Ascending aorta (tissue), 2 donors: Measurements from ENCODE around the gene GABARAP. TPM values are rescaled to one million over a fixed set of nuclear protein-coding genes. Genes with fewer than 3 reads are reported as not detected.

ENCODE experiments used
- DNase-seq, 2 donors: peaks; one replicate each; pipeline ENCODE4 v3.0.0-alpha.2; 2019; ENCODE audit warnings: low spot score in 2 of 2
- H3K27ac ChIP-seq, 2 donors: fragments of 200-600 bp; sonication (generic); one replicate each; pipeline ENCODE4 v1.5.1; 2016 to 2017; ENCODE audit warnings: mild to moderate bottlenecking in 1 of 2
- H3K27me3 ChIP-seq: fragments of 200-600 bp; sonication (generic); one replicate; pipeline ENCODE4 v1.5.1; 2017
- H3K36me3 ChIP-seq, 2 donors: fragments of 200-600 bp; sonication (generic); one replicate each; pipeline ENCODE4 v1.5.1; 2016
- H3K4me1 ChIP-seq, 2 donors: fragments of 200-600 bp; sonication (generic); one replicate each; pipeline ENCODE4 v1.5.1; 2016 to 2017; ENCODE audit warnings: mild to moderate bottlenecking in 1 of 2
- H3K4me3 ChIP-seq, 2 donors: fragments of 200-600 bp; sonication (generic); one replicate each; pipeline ENCODE4 v1.5.1; 2016 to 2017; ENCODE audit warnings: mild to moderate bottlenecking in 1 of 2
- H3K9me3 ChIP-seq, 2 donors: fragments of 200-600 bp; sonication (generic); one replicate each; pipeline ENCODE4 v1.5.1; 2016
- CTCF ChIP-seq, 3 experiments: fragments of 200-600 bp in 2 of 3; fragments of 450-650 bp in 1 of 3; sonication (generic) in 2 of 3; IDR thresholded peaks; one replicate each; pipeline ENCODE4 v1.5.1; 2016 to 2019; ENCODE audit warnings: antibody characterized with exemption in 3 of 3, mild to moderate bottlenecking in 1 of 3, moderate library complexity in 1 of 3
- intact Hi-C: fragments of 100-400 bp; cut with DNase I; formaldehyde crosslinking; loops from one replicate; pipeline ENCODE4 v1.15.1; 2023
- total RNA-seq: library from RNA; depleted of rRNA; stranded (reverse); fragments of >200 nt; gene quantifications from one replicate; pipeline ENCODE4 v1.1.0, GENCODE V29; 2016

Gene GABARAP
- total RNA-seq, 1 donor from 2014 or later = 422 TPM

- intact Hi-C loops = loop anchor here (10.0 kb wide), 1 partner anchor 618 kb away; the partner anchor contains the start of gene KDM6B
- H3K4me1 ChIP-seq = peaks cover 22 to 35% of the 10 kb centered on the region in 2 donors
- H3K4me3 ChIP-seq = peak overlapping the region; percentile 58 to 76
- DNase-seq = no peak
- no peaks in the 10 kb centered on the region for H3K36me3 ChIP-seq
- TF ChIP-seq CTCF (IDR thresholded peaks at IDR 0.05) = no peak
- no peaks in the 10 kb centered on the region for H3K9me3 ChIP-seq
- H3K27ac ChIP-seq = peak overlapping the region; percentile 96 to 100
- H3K27me3 ChIP-seq = no peaks in the 10 kb centered on the region
These were observed 25.8 kb downstream of the GABARAP start for GRCh38 chr17:7216242-7217112.

DNA sequence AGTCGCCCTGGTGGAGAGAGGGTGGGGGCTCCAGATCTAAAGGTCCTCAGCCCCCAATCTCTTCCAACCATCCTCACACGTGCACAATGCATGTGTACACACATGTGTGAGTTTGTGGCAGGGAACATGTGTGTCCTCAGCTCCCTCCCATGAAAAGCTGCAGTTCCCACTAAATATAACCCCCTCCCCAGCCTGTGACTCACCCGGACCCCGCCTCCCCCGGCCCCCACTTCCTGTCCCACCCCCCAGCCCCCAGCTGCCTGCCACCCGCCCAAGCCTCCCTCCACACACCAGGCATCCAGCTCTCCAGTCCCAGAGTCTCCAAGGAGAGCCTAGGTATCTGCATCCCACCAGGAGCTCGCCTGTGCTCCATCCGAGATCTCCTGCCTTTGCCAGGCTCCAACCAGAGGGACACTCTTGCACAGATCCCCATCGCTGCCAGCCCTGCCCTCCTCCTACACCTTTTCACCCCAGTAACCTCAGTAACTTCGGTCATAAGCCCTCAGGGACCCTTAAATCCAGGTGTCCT lies 26.5 kb downstream of the GABARAP start:
- Histone ChIP-seq H3K9me3 (no peaks in the 10 kb centered on the region), H3K27ac (peak overlapping the region; percentile 96 to 100), H3K4me1 (peaks cover 20 to 29% of the 10 kb centered on the region in 2 donors), H3K27me3 (no peaks in the 10 kb centered on the region), H3K36me3 (no peaks in the 10 kb centered on the region), H3K4me3 (peak overlapping the region in 1 of 2 donors; percentile 76)
- intact Hi-C loops = loop anchor here (2.0 to 10.0 kb wide), 2 partner anchors 65 to 619 kb away; partner anchors contain the start of genes KDM6B and SLC2A4
- no peak for TF ChIP-seq CTCF (IDR thresholded peaks at IDR 0.05)
- DNase-seq = no peak

DNA sequence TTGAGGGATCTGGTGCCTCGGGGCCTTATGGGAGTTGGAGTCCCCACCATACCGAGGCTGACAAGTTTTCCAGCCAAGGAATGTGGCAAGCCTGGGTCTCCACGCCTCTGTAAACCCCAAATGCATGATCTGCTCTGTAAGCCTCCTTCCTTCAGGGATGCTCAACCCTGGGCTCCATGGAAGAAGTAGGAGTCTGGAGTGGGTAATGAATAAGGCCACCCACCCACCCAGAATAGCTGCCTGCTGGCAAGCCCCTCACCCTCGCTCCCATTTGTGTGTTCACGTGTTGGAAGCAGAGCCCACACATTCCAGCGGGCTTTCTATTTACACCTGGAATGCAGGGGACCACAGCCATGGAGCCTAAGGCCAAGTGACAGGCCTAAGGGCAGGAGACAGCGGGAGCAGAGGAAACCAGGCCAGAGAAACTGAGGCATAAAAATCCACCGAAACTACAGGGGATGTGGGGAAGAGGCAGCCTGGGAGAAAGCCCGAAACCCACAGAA lies 27.1 kb downstream of the GABARAP start:
- Histone ChIP-seq H3K27ac (peak overlapping the region; percentile 96 to 100), H3K27me3 (no peaks in the 10 kb centered on the region), H3K4me3 (peak overlapping the region; percentile 62 to 72), H3K4me1 (peaks cover 20 to 27% of the 10 kb centered on the region in 2 donors), H3K9me3 (no peaks in the 10 kb centered on the region), H3K36me3 (no peaks in the 10 kb centered on the region)
- peak in 1 of 3 experiments; percentile 4 for TF ChIP-seq CTCF (IDR thresholded peaks at IDR 0.05)
- no peak for DNase-seq
- intact Hi-C loops = loop anchor here (2.0 to 10.0 kb wide), 2 partner anchors 66 to 620 kb away; partner anchors contain the start of genes KDM6B and SLC2A4

DNA sequence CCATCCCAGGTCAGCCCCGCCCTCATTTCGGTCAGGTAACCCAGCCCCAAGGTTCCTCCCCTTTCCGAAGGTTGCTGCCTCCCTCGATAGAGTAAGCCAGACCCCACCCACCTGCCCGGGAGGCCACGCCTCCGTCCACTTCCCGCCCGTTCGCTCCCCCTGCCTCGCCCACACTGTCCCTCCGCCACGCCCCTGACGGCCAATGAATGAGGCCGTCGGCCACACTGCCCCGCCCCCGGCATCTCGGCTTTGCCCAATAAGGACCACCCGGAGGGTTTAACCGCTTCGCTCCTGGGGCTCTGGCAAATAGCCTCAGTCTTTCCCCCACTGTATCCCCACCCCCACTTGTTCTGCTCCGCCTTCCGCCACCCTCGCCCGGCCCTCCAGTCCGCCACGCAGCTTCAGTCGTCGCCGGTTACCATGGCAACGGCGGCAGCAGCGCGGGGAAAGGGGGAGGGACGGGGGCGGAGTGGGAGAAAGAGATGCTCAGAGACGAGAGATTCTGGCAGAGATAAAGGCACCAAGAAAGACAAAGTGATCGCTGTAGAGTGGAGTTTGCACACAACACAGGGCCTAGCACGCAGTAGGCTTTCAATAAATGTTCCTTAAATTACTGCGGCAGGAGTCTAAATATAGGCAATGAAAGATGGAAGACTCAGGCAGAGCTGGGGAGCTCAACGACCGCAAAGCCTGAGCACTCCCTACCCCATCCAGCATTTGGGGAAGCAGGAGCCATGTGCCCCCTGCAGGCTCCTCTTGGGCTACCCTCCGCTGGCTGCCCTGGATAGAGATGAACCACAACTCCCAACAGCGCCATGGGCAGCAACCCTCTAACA lies 27.7 kb downstream of the GABARAP start:
- intact Hi-C loops = loop anchor here (1.0 to 10.0 kb wide), 3 partner anchors 9 to 620 kb away; partner anchors contain the start of genes KDM6B and SLC2A4
- H3K27ac ChIP-seq = peak overlapping the region; percentile 96 to 100
- peak; percentile 13 to 47 (median 41) for TF ChIP-seq CTCF (IDR thresholded peaks at IDR 0.05)
- H3K9me3 ChIP-seq = no peaks in the 10 kb centered on the region
- H3K27me3 ChIP-seq = no peaks in the 10 kb centered on the region
- peak; percentile 96 to 99 for DNase-seq
- H3K4me3 ChIP-seq = peak overlapping the region; percentile 62 to 72
- H3K4me1 ChIP-seq = peaks cover 20 to 27% of the 10 kb centered on the region in 2 donors
- no peaks in the 10 kb centered on the region for H3K36me3 ChIP-seq

DNA sequence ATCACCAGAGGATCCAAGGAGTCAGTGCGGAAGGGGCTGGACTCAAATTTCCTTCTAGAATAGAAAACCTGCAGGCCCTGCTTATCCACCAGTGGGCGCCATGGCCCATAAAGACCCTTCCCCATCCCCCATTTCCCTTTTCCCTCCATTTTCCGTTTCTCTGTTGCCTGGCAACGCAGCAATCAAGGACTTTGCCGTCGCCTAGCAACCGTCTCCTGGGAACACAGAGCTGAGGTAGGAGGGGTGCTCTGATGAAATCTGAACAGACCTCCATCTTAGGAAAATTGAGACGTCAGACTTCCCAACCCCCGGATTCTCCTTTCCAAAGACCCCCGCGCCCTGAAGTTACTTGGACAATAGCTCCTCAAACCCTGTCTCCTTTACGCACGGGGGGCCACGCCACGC lies 28.4 kb downstream of the GABARAP start:
- H3K36me3 ChIP-seq = no peaks in the 10 kb centered on the region
- peaks cover 20 to 22% of the 10 kb centered on the region in 2 donors for H3K4me1 ChIP-seq
- H3K9me3 ChIP-seq = no peaks in the 10 kb centered on the region
- DNase-seq = peak in 1 of 2 donors; percentile 91
- peak in 2 of 3 experiments; percentile 8 to 31 for TF ChIP-seq CTCF (IDR thresholded peaks at IDR 0.05)
- H3K27me3 ChIP-seq = no peaks in the 10 kb centered on the region
- H3K4me3 ChIP-seq = peak overlapping the region; percentile 62 to 72
- H3K27ac ChIP-seq = peak overlapping the region; percentile 96 to 100
- intact Hi-C loops = loop anchor here (1.0 to 10.0 kb wide), 3 partner anchors 9 to 621 kb away; partner anchors contain the start of genes KDM6B and SLC2A4
